Activated naive CD4-positive, alpha-beta T cell (primary cell): ENCODE data around the gene PHETA1.
"Not testable (repeated sequence)": the region's sequence is repeated elsewhere in the genome, so short reads cannot be mapped to it uniquely, and the experiment has no call there.

ENCODE experiments used
- DNase-seq, 4 experiments: peaks; one replicate each; lab custom pipeline; 2025; lab: John Stamatoyannopoulos, UW

PHETA1 gene

DNA sequence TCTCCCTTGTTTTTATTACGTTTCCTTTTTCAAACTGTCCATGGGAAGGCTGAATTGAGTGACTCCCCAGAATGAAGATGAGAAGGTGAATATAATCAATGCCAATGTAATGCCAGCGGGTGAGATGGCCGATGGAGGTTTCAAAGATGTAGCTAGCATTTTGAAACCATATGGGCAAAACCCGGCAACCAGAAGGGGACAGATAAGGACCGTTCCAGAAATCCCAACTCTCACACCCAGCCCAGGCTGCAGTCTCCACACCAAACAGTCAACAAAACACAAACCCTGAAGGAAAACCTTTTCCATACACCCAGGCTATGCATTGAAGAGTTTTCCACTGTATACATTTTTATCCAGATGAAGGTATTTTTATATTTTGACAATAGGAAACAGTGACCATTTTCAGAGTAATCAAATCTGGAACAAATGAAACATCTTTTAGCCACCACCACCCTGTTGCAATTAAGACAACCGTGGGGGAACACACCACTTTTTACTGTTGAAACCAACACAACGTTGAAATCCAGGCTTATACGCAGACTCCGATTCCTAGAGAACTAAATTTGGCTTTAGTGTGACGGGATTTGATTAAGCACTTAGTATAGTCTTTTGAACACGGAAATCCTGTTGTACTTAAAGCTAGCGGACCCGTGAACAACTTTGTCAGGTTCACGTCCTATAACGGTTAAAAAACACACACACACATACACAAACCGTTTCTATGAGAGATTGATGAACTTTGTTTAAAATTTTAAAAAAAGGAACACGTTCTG is 19.0 kb downstream of the PHETA1 start:
- DNase-seq = no peak

DNA sequence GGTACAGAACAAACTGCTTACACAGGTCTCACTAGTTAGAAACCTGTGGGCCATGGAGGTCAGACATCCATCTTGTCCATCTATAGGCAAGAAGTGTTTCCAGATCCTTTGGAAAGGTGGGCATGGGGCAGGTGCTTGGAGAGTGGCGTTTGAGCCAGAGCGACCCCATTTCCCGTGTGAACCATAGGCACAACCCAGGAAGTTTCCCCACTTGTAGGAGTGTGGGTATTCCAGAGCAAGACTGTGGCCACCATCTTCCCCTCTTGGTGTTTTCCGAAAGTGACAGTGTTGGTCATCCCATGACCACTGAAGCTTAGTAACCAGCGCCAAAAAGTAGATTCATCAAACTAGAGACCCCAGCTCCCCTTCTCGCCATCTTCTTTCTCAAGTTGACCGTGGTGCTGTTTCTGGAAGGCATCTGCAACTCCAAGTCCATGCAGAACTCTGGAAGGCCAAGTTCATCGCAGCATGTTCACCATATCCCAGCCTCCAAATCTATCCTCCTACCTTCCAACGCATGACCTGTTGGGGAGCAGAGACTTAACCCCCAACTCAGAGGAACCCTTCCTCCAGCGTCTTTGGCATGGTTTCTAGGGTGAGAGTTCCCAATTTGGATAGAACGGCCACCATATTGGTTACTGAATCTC is 19.7 kb downstream of the PHETA1 start:
- DNase-seq = no peak

DNA sequence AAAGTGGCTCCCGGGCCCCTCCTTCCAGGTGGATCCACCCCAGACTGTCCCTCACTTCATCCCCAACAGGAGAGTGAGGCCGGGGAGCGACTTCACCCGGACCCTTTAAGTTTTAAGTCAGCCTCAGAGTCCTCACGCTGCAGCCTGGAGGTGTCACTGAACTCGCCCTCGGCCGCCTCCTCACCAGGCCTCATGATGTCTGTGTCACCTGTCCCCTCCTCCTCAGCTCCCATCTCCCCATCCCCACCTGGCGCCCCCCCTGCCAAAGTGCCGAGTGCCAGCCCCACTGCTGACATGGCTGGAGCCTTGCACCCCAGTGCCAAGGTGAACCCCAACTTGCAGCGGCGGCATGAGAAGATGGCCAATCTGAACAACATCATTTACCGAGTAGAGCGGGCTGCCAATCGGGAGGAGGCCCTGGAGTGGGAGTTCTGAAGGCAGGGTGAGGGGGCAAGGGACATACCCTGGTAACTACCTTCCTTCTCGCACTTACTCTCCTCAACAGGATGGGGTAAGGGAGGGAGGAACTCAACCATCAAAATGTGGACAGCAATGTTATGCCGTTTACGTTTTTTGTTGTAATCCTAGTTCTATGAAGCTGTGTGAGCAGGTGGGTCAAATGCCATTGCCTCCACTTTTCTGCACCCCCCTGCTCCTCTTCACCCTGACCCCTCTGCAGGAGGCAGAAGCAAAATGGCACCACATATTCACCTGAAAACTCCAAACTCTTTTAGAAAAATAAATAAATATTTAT is 20.8 kb downstream of the PHETA1 start:
- no peak for DNase-seq

DNA sequence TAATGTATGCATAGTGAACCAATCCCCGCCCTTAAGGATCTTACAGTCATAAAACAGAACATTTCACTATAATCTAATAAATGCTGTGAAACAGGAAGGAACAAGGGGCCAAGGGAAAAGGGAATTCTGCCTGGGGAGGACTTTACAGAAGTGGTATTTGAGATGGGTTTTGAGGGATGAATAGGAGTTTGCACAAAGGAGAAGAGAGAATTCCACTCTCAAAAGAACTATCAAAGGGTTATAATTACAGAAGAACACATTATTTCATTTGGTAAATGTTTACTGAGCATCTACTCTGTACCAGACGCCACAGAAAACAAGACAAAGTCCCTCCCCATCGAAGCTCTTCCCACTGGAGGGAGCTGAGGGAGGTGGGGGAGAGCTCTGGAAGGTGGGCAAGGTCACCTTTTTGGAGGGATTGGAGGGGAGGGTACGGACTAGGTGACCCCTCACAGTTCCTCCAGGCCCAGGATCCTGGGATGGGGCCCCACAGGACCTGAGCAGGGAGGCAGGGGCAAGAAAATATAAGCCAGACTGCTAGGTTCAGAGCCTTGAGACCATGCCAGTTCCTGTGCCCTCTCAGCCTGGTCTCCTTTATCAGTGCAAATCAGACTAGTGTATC is 24.5 kb downstream of the PHETA1 start:
- no peak for DNase-seq

DNA sequence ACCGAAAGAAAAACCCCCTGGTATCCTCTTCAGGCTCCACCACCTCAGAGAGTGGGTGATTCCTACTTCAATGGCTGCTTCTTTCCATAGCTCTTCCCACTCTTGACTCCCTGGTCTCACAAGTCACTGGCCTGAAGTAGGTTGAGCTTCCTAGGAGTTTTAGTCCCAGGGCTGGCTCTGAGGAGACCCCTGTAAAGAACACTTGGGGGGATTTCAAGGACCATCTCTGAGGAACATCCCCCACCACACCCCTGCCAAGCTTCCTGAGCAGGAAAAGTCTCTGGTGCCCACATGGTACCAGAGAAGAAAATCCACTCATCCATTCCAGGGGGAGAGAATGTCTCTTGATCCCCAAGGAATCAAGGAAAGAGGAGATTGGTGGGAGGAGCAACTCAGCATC is 25.7 kb downstream of the PHETA1 start:
- DNase-seq = no peak

DNA sequence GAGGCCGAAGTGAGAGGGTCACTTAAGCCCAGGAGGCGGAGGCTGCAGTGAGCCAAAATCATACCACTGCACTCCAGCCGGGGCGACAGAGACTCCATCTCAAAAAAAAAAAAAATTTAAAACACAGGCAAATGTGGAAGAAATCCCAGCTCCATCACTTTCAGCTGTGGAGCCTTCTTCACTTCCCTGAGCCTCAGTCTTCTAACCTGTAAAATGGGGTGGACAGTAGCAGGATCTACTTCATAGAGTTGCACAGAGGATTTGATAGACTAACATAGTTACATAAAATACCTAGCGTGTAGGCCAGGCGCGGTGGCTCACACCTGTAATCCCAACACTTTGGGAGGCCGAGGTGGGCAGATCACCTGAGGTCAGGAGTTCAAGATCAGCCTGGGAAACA is 26.5 kb downstream of the PHETA1 start:
- no peak for DNase-seq

DNA sequence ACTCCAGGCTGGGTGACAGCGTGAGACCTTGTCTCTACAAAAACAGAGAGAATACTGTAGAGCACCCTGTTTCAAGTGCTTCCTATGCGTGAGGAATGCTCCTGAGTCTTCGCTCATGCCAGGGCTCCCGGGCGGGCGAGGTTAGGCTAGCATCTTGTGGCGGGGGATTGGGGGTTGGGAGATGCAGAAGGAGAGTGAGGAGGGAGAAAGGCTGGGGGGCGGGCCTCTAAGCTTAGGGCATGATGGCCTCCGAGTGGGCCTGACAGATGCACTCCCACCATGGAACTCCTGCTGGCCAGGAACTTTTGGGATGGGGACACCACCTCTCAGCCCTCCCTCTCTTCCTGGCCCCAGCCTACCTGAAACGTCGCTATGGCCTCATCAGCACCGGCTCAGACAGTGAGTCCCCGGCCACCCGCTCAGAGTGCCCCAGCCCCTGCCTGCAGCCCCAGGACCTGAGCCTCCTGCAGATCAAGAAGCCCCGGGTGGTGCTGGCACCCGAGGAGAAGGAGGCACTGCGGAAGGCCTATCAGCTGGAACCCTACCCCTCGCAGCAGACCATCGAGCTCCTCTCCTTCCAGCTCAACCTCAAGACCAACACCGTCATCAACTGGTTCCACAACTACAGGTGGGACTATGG is 27.3 kb downstream of the PHETA1 start:
- no peak for DNase-seq

DNA sequence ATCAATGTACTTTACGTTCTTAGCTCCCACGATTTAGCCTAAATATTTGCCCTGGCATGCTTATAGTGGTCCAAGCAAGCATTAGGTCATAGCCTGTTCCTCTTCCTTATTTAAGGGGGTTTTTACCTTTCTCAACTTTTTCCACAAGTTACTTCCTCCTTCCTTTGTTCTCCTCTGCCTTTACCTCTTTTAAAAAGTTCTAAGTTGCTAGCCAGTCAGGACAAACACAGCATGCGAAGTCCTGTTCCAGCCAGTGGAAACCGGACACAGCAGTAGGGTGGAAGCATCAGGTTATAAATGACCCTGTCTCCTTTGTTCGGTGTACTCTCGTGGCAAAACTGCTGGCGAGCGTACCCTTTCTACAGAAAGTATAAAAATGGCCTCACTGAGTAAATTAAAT is 28.2 kb downstream of the PHETA1 start:
- DNase-seq = not testable (repeated sequence)

DNA sequence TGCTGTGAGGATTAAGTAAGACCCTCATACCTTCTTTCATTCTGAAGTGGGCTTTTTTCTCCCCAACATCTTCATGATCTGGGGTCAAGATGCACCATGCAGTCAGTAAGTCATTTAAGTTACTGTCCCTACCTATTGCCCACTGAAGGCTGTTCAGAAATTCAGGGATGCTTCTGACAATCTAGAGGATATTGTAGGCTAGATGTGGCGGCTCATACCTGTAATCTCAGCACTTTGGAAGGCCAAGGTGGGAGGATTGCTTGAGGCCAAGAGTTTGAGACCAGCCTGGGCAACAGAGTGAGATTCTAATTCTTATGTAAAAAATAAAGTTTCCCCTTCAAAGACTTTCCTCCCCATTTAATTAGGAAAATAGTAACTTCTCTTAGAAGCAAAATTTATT is 28.7 kb downstream of the PHETA1 start:
- DNase-seq = no peak

DNA sequence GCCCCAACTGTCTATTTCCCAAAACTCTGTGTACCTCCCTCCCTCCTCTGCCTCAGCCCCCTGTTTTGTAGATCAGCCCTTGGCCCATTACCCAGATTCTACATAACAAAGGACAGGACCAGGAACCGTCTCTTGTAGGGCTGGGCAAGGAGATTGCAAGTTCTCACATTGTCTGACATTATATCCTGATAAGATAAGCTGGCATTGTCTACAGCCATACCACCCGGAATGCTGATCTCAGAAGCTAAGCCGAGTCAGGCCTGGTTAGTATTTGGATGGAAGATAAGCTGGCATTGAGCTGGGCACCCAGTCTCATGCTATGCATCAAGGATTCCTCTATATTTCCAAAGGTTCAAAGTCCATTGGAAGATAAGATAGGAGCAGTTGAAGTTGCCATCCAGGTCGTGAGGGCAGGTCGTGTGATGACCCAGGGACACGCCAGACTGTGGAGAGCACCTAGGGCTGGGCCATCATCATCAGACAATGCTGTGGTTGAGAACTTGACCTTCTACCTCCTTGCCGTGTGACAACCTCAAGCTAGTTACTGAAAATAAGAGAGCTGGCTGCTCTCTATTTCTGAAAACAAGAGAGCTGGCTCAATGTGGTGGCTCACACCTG is 29.5 kb downstream of the PHETA1 start:
- DNase-seq = no peak

DNA sequence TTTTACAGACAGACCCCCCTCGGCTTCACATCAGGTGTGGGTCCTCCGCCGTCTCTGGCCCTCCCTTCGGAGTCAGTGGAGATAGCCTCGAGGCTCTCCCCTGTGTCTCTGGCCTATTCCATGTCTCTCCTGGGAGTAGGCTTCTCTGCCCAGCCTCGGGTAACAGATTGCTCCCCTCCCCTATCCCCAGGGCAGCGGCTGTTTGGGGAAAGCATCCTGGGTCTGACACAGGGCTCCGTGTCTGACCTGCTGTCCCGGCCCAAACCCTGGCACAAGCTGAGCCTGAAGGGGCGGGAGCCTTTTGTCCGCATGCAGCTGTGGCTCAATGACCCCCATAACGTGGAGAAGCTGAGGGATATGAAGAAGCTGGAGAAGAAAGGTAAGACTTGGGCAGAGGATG is 30.8 kb downstream of the PHETA1 start:
- DNase-seq = no peak

DNA sequence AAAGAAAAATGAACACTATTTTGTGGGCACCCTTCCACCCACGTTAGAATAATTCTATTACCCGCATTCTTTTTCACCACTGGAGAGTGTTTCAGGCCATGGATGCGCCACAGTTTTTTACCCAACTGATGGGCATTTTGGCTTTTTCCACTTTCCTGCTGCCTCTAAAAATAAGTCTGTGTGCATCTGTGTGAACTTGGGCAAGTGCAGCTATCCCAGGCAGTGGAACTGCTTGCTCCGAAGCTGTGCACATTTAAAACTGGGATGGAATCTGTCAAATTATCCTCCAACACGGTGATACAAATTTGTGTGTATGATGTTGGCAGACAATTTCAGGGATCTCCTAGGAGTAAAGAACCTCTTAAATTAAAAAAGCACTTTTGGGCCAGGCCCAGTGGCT is 31.5 kb downstream of the PHETA1 start:
- DNase-seq = no peak

DNA sequence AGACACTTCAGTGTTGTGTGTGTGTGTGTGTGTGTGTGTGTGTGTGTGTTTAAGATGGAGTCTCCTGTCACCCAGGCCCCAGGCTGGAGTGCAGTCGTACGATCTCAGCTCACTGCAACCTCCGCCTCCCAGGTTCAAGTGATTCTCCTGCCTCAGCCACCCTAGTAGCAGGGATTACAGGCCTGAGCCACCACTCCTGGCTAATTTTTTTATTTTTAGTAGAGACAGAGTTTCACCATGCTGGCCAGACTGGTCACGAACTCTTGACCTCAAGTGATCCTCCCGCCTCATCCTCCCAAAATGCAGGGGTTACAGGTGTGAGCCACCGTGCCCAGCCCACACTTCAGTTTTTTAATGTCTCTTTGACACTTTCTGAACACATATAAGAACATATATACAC is 32.5 kb downstream of the PHETA1 start:
- DNase-seq = not testable (repeated sequence)

DNA sequence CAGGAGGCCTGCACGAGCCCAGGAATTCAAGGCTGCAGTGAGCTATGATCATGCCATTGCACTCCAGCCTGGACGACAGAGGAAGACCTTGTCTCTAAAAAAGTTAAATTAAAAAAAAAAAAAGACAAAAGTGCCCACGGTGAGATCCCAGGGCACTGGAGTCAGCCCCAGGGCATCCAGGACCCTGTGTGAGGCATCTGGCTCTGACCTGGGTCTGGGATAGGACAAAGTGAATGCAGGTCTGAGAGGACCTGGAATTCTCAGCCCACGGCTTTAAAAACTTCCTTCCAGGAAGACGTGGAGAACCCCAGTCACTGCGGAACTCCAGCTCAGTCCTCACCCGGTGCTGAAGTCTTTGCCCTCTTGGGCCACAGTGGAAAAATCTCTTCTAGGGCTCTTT is 33.1 kb downstream of the PHETA1 start:
- DNase-seq = no peak

DNA sequence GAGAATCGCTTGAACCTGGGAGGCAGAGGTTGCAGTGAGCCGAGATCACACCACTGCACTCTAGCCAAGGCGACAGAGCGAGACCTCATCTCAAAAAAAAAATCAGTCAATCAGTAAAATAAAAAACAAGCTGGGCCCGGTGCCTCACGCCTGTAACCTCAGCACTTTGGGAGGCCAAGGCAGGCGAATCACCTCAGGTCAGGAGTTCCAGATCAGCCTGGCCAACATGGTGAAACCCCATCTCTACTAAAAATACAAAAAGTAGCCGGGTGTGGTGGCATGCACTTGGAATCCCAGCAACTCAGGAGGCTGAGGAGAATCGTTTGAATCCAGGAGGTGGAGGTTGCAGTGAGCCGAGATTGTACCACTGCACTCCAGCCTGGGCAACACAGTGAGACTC is 33.6 kb downstream of the PHETA1 start:
- DNase-seq = not testable (repeated sequence)

DNA sequence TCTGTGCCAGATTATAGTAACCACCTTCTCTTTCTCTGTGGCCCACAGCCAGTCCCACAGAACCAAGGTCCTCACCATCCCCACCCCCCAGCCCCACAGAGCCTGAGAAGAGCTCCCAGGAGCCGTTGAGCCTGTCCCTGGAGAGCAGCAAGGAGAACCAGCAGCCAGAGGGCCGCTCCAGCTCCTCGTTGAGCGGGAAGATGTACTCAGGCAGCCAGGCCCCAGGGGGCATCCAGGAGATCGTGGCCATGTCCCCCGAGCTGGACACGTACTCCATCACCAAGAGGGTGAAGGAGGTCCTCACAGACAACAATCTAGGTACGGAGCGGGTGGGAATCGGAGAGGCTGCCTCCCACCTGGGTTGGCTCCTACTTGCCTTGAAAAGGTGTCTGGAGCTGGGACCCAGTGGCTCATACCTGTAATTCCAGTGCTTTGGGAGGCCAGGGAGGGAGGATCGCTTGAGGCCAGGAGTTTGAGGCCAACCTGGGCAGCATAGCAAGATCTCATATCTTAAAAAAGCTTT is 34.4 kb downstream of the PHETA1 start:
- no peak for DNase-seq

DNA sequence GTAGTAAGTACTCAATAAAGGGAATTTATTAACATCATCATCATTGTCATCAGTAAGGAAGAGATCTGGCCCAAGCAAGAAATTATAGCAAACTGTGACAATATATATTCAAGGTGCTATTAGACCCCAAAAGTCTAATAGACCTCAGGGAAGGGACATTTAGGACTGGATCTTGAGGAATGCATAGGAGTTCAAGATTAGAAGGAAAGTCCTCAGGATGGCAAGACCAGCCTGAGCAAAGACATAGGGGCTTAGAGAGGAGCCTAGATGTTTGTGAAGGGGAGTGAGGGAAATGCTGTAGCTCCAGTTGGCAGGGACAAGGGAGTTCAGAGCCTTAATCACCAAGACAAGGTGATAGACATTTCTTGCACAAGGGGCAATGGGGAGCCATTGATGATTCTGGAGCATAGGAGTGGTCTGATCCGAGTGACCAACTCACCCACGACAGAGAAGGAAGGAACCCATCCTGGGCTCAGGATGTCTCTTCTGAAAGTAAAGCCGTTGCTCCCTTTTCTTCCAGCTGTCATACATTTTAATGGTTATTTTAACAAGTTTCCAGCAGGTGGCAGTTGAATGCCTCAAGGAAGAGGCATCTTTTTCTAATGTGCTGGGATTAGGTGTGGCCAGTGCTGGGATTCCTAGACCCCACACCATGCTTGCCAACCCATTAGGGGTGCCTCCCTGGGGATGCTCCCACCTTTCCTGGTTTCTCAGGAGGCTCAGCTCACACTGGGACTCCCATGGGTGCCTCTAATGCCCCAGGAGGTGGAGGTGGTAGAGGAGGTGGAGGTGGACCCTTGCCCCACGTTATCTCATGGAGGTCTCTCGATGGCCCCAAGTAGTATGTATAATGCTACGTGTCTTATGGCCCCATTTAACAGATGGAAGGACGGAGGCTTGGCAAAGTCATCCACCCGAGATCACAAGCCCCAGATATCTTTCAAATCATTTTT is 37.8 kb downstream of the PHETA1 start:
- DNase-seq = no peak

DNA sequence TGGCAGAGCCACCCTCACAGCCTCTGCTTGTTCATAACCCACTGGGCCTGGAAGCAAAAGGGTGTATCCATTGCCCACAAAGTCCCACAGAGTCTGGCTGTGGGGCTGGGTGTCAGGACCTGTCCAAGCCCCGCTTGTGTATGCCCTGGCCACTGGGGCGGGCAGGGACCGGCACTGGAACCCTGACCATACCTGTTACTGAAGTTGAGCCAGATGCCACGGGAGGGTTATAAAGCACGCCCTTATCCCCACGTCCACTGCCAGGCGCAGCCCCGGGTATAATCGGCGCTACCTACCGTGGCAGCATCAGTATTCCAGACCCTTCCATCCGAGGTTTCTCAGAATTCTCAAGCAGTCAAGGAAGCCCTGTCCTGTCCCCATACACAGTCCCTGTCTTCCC is 40.8 kb downstream of the PHETA1 start:
- no peak for DNase-seq

DNA sequence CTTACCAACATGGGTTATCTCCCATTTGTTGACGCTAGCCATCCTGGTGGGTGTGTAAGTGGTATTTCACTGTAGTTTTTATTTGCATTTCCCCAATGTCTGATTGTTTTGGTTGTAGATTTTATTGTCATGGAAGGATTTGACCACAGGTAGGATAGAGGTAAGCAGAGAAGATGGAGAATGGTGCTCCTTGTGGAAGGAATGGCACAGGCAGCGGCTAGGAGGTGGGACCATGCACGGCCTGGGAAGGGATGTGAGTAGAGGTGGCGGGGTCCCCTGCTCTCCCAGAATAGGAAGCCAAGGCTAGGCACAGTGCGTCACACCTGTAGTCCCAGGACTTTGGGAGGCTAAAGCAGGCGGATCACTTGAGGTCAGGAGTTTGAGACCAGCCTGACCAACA is 41.4 kb downstream of the PHETA1 start:
- DNase-seq = no peak
